ENCODE results near the gene IRF2.

The IRF2 gene

GRCh38 chr4:184410748-184411147, 63.6 kb downstream of the IRF2 start:
- Histone ChIP-seq H3K9me3 (ENCODE audit: insufficient read depth, low read depth, low read length) (no peaks in the 10 kb centered on the region), H3K27me3 (ENCODE audit: insufficient read depth, low read length) (no peaks in the 10 kb centered on the region), H3K9ac (ENCODE audit: low read depth, low read length) (no peak overlapping the region), H3K4me3 (ENCODE audit: low read length) (no peak overlapping the region), H3K27ac (ENCODE audit: low read length) (no peak overlapping the region), H3K4me1 (ENCODE audit: insufficient read depth, low read length) (peaks cover 15% of the 10 kb centered on the region; the same call in 1 of the 2 replicates), H3K36me3 (ENCODE audit: insufficient read depth, low read depth, low read length) (peaks cover 31% of the 10 kb centered on the region; the same call in 1 of the 2 replicates)

GRCh38 chr4:184409911-184410692, 64.2 kb downstream of the IRF2 start:
- H3K27me3 ChIP-seq (ENCODE audit: insufficient read depth, low read length) = no peaks in the 10 kb centered on the region
- H3K4me3 ChIP-seq (ENCODE audit: low read length) = no peak overlapping the region
- H3K9me3 ChIP-seq (ENCODE audit: insufficient read depth, low read depth, low read length) = no peaks in the 10 kb centered on the region
- peaks cover 24% of the 10 kb centered on the region; the same call in 1 of the 2 replicates for H3K36me3 ChIP-seq (ENCODE audit: insufficient read depth, low read depth, low read length)
- no peak overlapping the region for H3K27ac ChIP-seq (ENCODE audit: low read length)
- H3K9ac ChIP-seq (ENCODE audit: low read depth, low read length) = no peak overlapping the region
- peaks cover 15% of the 10 kb centered on the region; the same call in 1 of the 2 replicates for H3K4me1 ChIP-seq (ENCODE audit: insufficient read depth, low read length)

DNA sequence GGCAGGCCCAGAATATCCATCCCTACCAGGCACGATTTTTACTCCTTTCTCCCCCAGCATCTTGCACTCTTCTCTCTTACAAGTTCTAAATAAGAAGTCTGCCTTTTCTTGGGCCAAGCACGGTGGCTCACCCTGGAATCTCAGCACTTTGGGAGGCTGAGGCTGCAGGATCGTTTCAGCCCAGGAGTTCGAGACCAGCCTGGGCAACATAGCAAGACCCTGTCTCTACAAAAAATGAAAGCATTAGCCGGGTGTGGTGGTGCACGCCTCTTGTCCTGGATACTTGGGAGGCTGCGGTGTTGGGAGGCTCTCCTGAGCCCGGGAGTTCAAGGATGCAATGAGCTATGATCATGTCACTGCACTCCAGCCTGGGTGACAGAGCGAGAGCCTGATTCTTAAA, 64.8 kb downstream of the IRF2 start:
- Histone ChIP-seq H3K27me3 (ENCODE audit: insufficient read depth, low read length) (no peaks in the 10 kb centered on the region), H3K9me3 (ENCODE audit: insufficient read depth, low read depth, low read length) (no peaks in the 10 kb centered on the region), H3K9ac (ENCODE audit: low read depth, low read length) (no peak overlapping the region), H3K4me3 (ENCODE audit: low read length) (no peak overlapping the region), H3K4me1 (ENCODE audit: insufficient read depth, low read length) (peaks cover 15% of the 10 kb centered on the region; the same call in 1 of the 2 replicates), H3K36me3 (ENCODE audit: insufficient read depth, low read depth, low read length) (peaks cover 18% of the 10 kb centered on the region; the same call in 1 of the 2 replicates), H3K27ac (ENCODE audit: low read length) (no peak overlapping the region)

GRCh38 chr4:184408684-184409081, 65.7 kb downstream of the IRF2 start:
- Histone ChIP-seq H3K27me3 (ENCODE audit: insufficient read depth, low read length) (no peaks in the 10 kb centered on the region), H3K9me3 (ENCODE audit: insufficient read depth, low read depth, low read length) (no peaks in the 10 kb centered on the region), H3K36me3 (ENCODE audit: insufficient read depth, low read depth, low read length) (peaks cover 17% of the 10 kb centered on the region; the same call in 1 of the 2 replicates), H3K4me1 (ENCODE audit: insufficient read depth, low read length) (peaks cover 15% of the 10 kb centered on the region; the same call in 1 of the 2 replicates), H3K27ac (ENCODE audit: low read length) (peak overlapping the region; percentile 42), H3K4me3 (ENCODE audit: low read length) (no peak overlapping the region), H3K9ac (ENCODE audit: low read depth, low read length) (no peak overlapping the region)

GRCh38 chr4:184408021-184408683, 66.2 kb downstream of the IRF2 start:
- peak overlapping the region; percentile 42; the same call in 1 of the 2 replicates for H3K9ac ChIP-seq (ENCODE audit: low read depth, low read length)
- H3K4me1 ChIP-seq (ENCODE audit: insufficient read depth, low read length) = peaks cover 19% of the 10 kb centered on the region; the same call in 1 of the 2 replicates
- no peak overlapping the region for H3K4me3 ChIP-seq (ENCODE audit: low read length)
- no peaks in the 10 kb centered on the region for H3K27me3 ChIP-seq (ENCODE audit: insufficient read depth, low read length)
- H3K36me3 ChIP-seq (ENCODE audit: insufficient read depth, low read depth, low read length) = peaks cover 20% of the 10 kb centered on the region; the same call in 1 of the 2 replicates
- peak overlapping the region; percentile 42 for H3K27ac ChIP-seq (ENCODE audit: low read length)
- no peaks in the 10 kb centered on the region for H3K9me3 ChIP-seq (ENCODE audit: insufficient read depth, low read depth, low read length)

GRCh38 chr4:184406958-184407391, 67.4 kb downstream of the IRF2 start:
- peak overlapping the region; percentile 42; the same call in 1 of the 2 replicates for H3K9ac ChIP-seq (ENCODE audit: low read depth, low read length)
- no peaks in the 10 kb centered on the region for H3K27me3 ChIP-seq (ENCODE audit: insufficient read depth, low read length)
- H3K4me3 ChIP-seq (ENCODE audit: low read length) = no peak overlapping the region
- H3K9me3 ChIP-seq (ENCODE audit: insufficient read depth, low read depth, low read length) = no peaks in the 10 kb centered on the region
- H3K4me1 ChIP-seq (ENCODE audit: insufficient read depth, low read length) = peaks cover 30% of the 10 kb centered on the region; the same call in 1 of the 2 replicates
- peaks cover 20% of the 10 kb centered on the region; the same call in 1 of the 2 replicates for H3K36me3 ChIP-seq (ENCODE audit: insufficient read depth, low read depth, low read length)
- no peak overlapping the region for H3K27ac ChIP-seq (ENCODE audit: low read length)

DNA sequence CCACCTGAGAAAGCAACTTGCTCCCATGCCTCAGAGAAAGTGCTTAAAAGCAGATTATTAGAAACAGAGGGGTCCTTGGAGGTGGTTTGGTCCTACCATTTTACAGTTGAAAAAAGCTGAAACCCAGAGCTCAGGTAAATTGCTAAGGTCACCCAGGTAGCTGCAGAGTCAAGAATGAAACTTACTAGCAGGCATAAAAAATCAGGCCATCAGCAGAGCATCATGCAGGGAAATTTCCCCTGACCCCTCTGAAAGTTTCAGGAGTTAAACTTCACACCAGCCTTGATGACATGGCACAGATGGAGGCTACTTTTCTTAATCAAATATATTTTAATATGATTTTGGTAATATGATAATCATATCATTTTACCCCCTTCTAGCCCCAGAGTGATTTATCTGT, 70.3 kb downstream of the IRF2 start:
- H3K9me3 ChIP-seq (ENCODE audit: insufficient read depth, low read depth, low read length) = no peaks in the 10 kb centered on the region
- H3K27me3 ChIP-seq (ENCODE audit: insufficient read depth, low read length) = no peaks in the 10 kb centered on the region
- peaks cover 23% of the 10 kb centered on the region for H3K36me3 ChIP-seq (ENCODE audit: insufficient read depth, low read depth, low read length)
- H3K9ac ChIP-seq (ENCODE audit: low read depth, low read length) = no peak overlapping the region
- peaks cover 45% of the 10 kb centered on the region for H3K4me1 ChIP-seq (ENCODE audit: insufficient read depth, low read length)
- no peak overlapping the region for H3K4me3 ChIP-seq (ENCODE audit: low read length)
- H3K27ac ChIP-seq (ENCODE audit: low read length) = no peak overlapping the region

DNA sequence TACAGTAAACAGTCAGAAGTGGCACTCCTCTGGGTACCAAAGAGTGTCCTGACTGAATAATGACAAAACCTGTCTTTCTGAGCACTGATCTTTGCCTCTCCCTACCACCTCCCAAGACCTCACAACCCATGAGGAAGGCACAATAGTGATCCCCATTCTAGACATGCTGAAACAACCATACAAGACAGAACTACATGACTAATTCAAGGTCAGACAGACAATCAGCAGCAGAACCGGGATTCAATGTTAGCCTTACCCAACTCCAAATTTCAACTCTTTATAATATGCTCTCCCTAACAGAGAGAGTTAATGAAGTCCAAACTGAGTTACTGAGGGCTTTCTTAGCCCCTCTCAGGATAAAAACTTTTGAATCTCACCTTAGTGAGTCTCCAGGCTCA, 71.0 kb downstream of the IRF2 start:
- Histone ChIP-seq H3K27ac (ENCODE audit: low read length) (no peak overlapping the region), H3K27me3 (ENCODE audit: insufficient read depth, low read length) (no peaks in the 10 kb centered on the region), H3K9ac (ENCODE audit: low read depth, low read length) (no peak overlapping the region; the same call in 1 of the 2 replicates), H3K4me3 (ENCODE audit: low read length) (no peak overlapping the region), H3K4me1 (ENCODE audit: insufficient read depth, low read length) (peaks cover 43% of the 10 kb centered on the region), H3K36me3 (ENCODE audit: insufficient read depth, low read depth, low read length) (peaks cover 23% of the 10 kb centered on the region), H3K9me3 (ENCODE audit: insufficient read depth, low read depth, low read length) (no peaks in the 10 kb centered on the region)

DNA sequence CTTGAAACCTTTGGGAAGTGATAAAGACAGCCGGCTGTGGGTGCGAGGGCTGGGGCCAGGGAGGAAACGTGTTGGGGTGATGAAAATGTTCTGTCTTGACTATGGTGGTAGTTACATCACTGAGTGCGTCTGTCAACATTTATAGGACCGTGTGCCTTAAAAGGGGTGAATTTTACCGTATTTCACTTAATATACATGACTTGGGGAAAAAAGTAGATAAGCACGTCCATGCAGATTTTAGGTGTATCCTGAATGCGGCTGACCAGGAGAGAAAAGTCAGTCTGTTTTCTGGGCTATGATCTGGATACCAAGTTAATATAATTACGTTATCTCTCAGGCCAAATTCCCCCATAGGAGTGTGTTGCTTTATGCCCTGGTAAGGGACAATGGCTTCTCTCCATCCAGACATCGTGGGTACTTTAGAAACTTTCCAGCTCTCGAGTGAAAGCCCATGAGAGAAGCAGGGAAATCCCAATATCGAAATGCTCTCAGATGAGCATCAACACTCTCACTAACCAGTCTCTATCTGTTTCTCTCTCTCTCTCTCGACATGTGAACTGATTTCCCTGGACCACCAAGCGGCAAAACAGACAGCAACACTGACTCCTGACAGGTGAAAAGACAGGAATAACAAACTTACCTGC, 71.5 kb downstream of the IRF2 start:
- H3K4me3 ChIP-seq (ENCODE audit: low read length) = no peak overlapping the region
- H3K27me3 ChIP-seq (ENCODE audit: insufficient read depth, low read length) = no peaks in the 10 kb centered on the region
- peaks cover 27% of the 10 kb centered on the region for H3K36me3 ChIP-seq (ENCODE audit: insufficient read depth, low read depth, low read length)
- H3K27ac ChIP-seq (ENCODE audit: low read length) = peak overlapping the region; percentile 80
- peaks cover 38% of the 10 kb centered on the region for H3K4me1 ChIP-seq (ENCODE audit: insufficient read depth, low read length)
- H3K9ac ChIP-seq (ENCODE audit: low read depth, low read length) = peak overlapping the region; percentile 63; the same call in 1 of the 2 replicates
- H3K9me3 ChIP-seq (ENCODE audit: insufficient read depth, low read depth, low read length) = no peaks in the 10 kb centered on the region

GRCh38 chr4:184402239-184402638, 72.1 kb downstream of the IRF2 start:
- Histone ChIP-seq H3K4me3 (ENCODE audit: low read length) (peak overlapping the region; percentile 34; the same call in 1 of the 2 replicates), H3K27ac (ENCODE audit: low read length) (peak overlapping the region; percentile 80), H3K9ac (ENCODE audit: low read depth, low read length) (peak overlapping the region; percentile 63; the same call in 1 of the 2 replicates), H3K36me3 (ENCODE audit: insufficient read depth, low read depth, low read length) (peaks cover 27% of the 10 kb centered on the region), H3K27me3 (ENCODE audit: insufficient read depth, low read length) (no peaks in the 10 kb centered on the region), H3K4me1 (ENCODE audit: insufficient read depth, low read length) (peaks cover 31% of the 10 kb centered on the region), H3K9me3 (ENCODE audit: insufficient read depth, low read depth, low read length) (no peaks in the 10 kb centered on the region)

GRCh38 chr4:184401397-184402171, 72.8 kb downstream of the IRF2 start:
- peaks cover 24% of the 10 kb centered on the region for H3K36me3 ChIP-seq (ENCODE audit: insufficient read depth, low read depth, low read length)
- H3K27me3 ChIP-seq (ENCODE audit: insufficient read depth, low read length) = no peaks in the 10 kb centered on the region
- peak overlapping the region; percentile 80 for H3K27ac ChIP-seq (ENCODE audit: low read length)
- peak overlapping the region; percentile 63; the same call in 1 of the 2 replicates for H3K9ac ChIP-seq (ENCODE audit: low read depth, low read length)
- H3K4me3 ChIP-seq (ENCODE audit: low read length) = peak overlapping the region; percentile 34; the same call in 1 of the 2 replicates
- H3K9me3 ChIP-seq (ENCODE audit: insufficient read depth, low read depth, low read length) = no peaks in the 10 kb centered on the region
- peaks cover 30% of the 10 kb centered on the region for H3K4me1 ChIP-seq (ENCODE audit: insufficient read depth, low read length)
